ENCODE measurements around the gene PPP1R14D. TPM values are rescaled to one million over a fixed set of nuclear protein-coding genes. Genes with fewer than 3 reads are reported as not detected.

PPP1R14D gene
- total RNA-seq, 4 donors from 2014 or later: 0.51 TPM; not detected in 3

DNA sequence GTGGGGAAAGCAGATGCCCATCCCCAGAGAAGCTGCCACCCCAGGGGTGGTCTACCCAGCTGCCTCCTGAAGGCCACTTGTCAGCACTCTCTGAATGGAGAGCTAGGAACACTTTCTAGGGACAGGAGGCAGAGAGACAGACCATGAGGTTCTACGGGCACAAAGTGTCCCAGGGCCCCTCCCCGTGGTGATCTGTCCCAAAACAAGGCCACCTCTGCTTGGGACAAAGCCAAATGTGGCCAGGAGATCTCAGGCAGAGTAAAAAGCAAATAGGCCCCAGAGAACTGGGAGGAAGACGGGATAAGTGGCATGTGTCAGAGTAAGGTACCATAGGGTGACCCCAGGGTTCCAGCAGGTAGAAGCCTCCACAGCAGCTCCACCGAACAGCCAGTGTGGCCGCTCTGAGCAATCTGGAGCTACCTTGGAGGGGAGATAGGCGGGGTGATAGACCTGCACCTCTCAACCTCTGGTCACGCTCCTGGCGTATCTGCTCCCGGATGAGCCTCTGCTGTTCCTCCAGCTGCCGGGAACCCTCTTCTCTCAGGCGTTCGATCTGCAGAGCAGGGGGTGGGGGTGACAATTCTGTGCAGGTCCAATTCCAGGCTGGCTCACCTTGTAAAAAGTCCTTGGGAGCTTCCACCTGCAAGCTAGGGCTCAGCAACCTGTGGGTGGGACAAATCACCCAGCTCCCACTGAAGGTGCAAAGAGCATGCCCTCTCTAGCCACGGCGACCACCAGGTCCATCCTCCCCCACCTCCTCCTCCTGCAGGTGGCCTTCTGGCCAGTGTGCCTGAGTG, 52.6 kb downstream of the PPP1R14D start:
- intact Hi-C loops (cut with DNase I; ENCODE audit: low total_unique reads): no loop called here
- no peak for TF ChIP-seq CTCF (IDR thresholded peaks at IDR 0.05 in 4 of 5, conservative IDR thresholded peaks at IDR 0.05 in 1 of 5)
- TF ChIP-seq POLR2A (IDR thresholded peaks at IDR 0.05): no peak

GRCh38 chr15:40775007-40775406, 53.5 kb downstream of the PPP1R14D start:
- no peaks in the 10 kb centered on the region for H3K27me3 ChIP-seq
- TF ChIP-seq CTCF (IDR thresholded peaks at IDR 0.05 in 4 of 5, conservative IDR thresholded peaks at IDR 0.05 in 1 of 5) (no peak), POLR2A (IDR thresholded peaks at IDR 0.05) (no peak)
- no peak for ATAC-seq
- intact Hi-C loops (cut with DNase I; ENCODE audit: low total_unique reads): no loop called here
- no peak overlapping the region for H3K4me3 ChIP-seq
- no peak overlapping the region for H3K27ac ChIP-seq
- peaks cover 0 to 78% of the 10 kb centered on the region in 2 donors for H3K36me3 ChIP-seq
- peaks cover 7 to 10% of the 10 kb centered on the region in 2 donors for H3K4me1 ChIP-seq
- no peaks in the 10 kb centered on the region for H3K9me3 ChIP-seq
- DNase-seq: no peak
- in situ Hi-C loops (cut with MboI; ENCODE audit: low sequenced_read_pairs in 4 of 4): loop anchor here in 1 of 4 donors (25.0 kb wide), 1 partner anchor 88 kb away; the partner anchor contains the start of gene RAD51

More for the DNA sequence above, 52.6 kb downstream of the PPP1R14D start:
- peak in 1 of 2 donors; percentile 34 for ATAC-seq
- H3K4me1 ChIP-seq: peaks cover 7 to 10% of the 10 kb centered on the region in 2 donors
- no peak for DNase-seq
- H3K27me3 ChIP-seq: no peaks in the 10 kb centered on the region
- H3K36me3 ChIP-seq: peaks cover 0 to 79% of the 10 kb centered on the region in 2 donors
- in situ Hi-C loops (cut with MboI; ENCODE audit: low sequenced_read_pairs in 4 of 4): loop anchor here in 1 of 4 donors (25.0 kb wide), 1 partner anchor 89 kb away; the partner anchor contains the start of gene RAD51
- no peak overlapping the region for H3K4me3 ChIP-seq
- H3K9me3 ChIP-seq: no peaks in the 10 kb centered on the region
- peak overlapping the region; percentile 18 to 70 (median 48) for H3K27ac ChIP-seq

- Histone ChIP-seq H3K4me3 (no peak overlapping the region), H3K27me3 (no peaks in the 10 kb centered on the region), H3K4me1 (peaks cover 7 to 10% of the 10 kb centered on the region in 2 donors), H3K36me3 (peaks cover 0 to 67% of the 10 kb centered on the region in 2 donors), H3K9me3 (no peaks in the 10 kb centered on the region), H3K27ac (no peak overlapping the region)
- no peak for ATAC-seq
- intact Hi-C loops (cut with DNase I; ENCODE audit: low total_unique reads) (no loop called here), in situ Hi-C loops (cut with MboI; ENCODE audit: low sequenced_read_pairs in 4 of 4) (no loop called here)
- no peak for TF ChIP-seq POLR2A (IDR thresholded peaks at IDR 0.05)
- TF ChIP-seq CTCF (IDR thresholded peaks at IDR 0.05 in 4 of 5, conservative IDR thresholded peaks at IDR 0.05 in 1 of 5): no peak
- DNase-seq: no peak
These were observed 54.6 kb downstream of the PPP1R14D start for GRCh38 chr15:40773902-40774301.

DNA sequence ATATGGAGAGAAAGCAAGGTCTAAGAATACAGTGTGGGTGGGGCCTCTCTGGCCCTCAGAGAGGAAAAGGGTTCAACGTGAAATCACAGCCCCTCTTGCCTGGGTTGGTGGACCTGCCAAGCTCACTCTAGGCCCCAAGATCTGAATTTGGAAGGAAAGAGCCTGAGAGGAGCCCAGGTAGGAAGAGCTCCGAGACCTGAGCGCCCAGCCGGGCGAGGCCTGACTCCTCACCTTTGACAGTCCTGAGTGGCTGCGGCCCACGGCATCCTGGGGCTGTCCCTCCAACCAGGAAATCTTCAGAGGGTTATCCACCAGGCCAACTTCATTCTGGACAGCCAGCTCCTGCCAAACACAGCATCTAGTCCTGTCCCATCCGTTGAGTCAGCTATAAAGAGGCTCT, 55.0 kb downstream of the PPP1R14D start:
- TF ChIP-seq POLR2A (IDR thresholded peaks at IDR 0.05): no peak
- no peak for TF ChIP-seq CTCF (IDR thresholded peaks at IDR 0.05 in 4 of 5, conservative IDR thresholded peaks at IDR 0.05 in 1 of 5)
- H3K4me1 ChIP-seq: peaks cover 7 to 10% of the 10 kb centered on the region in 2 donors
- DNase-seq: no peak
- no peaks in the 10 kb centered on the region for H3K27me3 ChIP-seq
- no peaks in the 10 kb centered on the region for H3K9me3 ChIP-seq
- H3K27ac ChIP-seq: no peak overlapping the region
- in situ Hi-C loops (cut with MboI; ENCODE audit: low sequenced_read_pairs in 4 of 4): no loop called here
- ATAC-seq: no peak
- peaks cover 0 to 63% of the 10 kb centered on the region in 2 donors for H3K36me3 ChIP-seq
- intact Hi-C loops (cut with DNase I; ENCODE audit: low total_unique reads): no loop called here
- H3K4me3 ChIP-seq: no peak overlapping the region

All from gastrocnemius medialis (tissue), 4 donors.